Inferior parietal cortex (tissue), 1 donor: ENCODE results near the gene MAGI1.

Experiments
- DNase-seq: peaks from one replicate; pipeline ENCODE4 v3.0.0-alpha.2; 2016; ENCODE audit errors: extremely low spot score

Gene MAGI1

DNA sequence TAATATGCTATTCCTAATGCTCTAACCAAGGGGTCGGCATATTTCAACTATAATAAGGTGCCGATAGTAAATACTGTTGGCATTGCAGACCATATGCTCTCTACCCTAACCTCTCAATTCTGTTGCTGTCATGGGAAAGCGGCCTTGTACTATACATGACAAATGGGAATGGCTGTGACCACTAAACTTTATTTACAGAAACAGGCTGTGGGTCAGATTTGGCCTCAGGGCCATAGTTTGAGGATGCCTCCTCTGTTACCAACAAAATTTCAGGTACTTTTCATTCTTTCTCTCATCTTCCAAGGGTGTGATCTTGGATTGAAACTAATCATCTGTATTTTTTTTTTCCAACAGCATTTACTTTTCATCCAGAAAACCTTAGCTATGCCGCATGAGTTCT is 242.0 kb downstream of the MAGI1 start:
- DNase-seq: no peak

- no peak for DNase-seq
Measured at GRCh38 chr3:65795166-65795565, 243.6 kb downstream of the MAGI1 start.

DNA sequence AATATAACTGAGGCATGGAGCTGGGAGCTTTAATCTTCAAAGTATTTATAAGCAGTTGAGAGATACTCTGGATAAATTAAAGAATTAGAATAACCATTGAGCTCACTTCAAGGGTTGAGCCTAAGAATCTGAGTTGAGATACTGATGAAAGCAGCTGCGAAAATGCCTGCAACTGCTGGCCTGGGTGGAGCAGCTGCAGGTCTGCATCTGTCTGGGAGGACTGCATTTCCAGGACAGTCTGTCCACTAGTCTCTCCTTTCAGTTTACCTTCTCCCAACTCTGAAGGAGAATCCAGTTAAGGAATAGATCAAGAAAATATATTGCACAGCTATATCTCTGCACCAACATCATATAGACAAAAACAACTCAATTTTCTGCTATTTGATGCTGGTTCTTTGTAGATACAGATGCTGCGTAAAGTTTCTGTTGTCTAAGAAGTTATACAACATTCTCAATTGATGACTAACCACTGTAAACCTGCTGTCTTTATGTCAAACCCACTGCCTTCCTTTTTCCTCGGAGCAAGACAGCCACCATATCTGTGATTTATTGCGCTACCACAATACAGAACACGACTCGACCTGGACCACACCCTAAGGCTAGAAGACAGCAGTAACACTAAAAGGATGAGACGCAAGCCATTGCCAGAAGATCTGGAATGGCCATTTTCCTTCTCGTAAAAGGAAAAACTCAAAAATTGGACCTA is 245.1 kb downstream of the MAGI1 start:
- no peak for DNase-seq

DNA sequence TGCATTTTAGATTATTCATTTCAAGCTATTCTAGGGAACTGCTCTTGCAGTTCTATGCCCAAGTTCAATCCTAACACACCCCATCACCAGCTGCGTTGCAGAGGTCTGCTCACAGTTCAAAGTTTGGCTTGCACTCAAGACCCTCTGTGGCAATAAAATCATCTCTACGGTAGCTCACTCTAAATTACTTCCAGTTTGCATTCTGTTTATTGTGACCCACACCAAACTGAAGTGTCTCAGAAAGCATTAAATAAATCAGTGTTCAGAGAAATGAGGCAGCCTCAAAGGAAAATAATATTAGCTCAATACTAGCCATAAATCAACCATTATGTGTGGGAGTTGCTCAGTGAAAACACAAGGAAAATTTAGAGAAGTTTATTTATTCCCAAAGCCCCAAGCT is 250.3 kb downstream of the MAGI1 start:
- no peak for DNase-seq

GRCh38 chr3:65787827-65788226 is 250.9 kb downstream of the MAGI1 start:
- no peak for DNase-seq

- no peak for DNase-seq
Measured at GRCh38 chr3:65787340-65787739, 251.4 kb downstream of the MAGI1 start.

- DNase-seq: no peak
Measured at GRCh38 chr3:65786890-65787289, 251.8 kb downstream of the MAGI1 start.

DNA sequence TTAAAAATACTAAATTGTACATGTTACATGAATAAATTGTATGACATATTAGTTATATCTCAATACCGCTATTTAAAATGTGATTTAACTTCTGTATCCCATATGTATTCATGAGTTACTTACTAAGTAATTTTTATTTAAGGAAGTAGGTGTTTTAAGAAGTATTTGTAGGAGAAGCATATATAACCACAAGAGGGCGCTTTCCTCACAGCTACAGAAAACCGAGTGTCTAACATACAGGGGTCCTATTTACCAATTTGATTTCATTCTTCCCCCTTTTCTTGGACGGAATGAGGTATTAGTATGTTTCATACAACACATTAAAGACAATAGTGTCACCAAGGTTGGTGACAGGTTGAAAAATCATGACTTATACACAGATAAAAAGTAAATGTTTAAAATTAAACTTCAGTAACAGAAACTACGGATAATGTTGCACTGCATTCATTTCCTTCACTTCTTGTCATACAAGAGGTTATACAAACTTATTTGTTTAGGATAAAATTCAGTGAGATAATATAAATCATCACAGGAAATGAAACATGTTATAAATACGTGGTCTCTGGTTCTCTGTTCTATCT is 253.6 kb downstream of the MAGI1 start:
- peak; percentile 79 for DNase-seq

- no peak for DNase-seq
Measured at GRCh38 chr3:65783117-65783516, 255.6 kb downstream of the MAGI1 start.

GRCh38 chr3:65781594-65781993 is 257.1 kb downstream of the MAGI1 start:
- DNase-seq: no peak

GRCh38 chr3:65779390-65779789 is 259.3 kb downstream of the MAGI1 start:
- no peak for DNase-seq

GRCh38 chr3:65778968-65779367 is 259.8 kb downstream of the MAGI1 start:
- DNase-seq: no peak

DNA sequence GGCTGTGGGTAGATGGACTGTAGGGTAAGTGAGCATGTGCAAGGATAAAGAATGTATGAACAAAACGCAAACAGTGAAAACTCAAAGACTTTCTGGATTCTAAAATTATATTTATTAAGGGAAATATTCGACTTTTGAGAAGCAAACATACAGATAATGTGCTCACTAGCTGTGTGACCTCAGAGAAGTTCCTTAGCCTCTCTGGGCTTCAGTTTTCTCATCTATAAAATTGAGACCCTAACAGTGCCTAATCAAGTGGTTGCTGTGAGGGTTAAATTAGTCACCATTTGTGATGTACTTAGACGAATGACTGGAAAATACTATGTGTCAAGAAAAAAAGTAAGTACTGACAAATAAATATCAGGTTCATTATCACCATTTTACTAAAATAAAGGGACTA is 261.7 kb downstream of the MAGI1 start:
- no peak for DNase-seq

GRCh38 chr3:65776494-65776893 is 262.2 kb downstream of the MAGI1 start:
- DNase-seq: no peak

DNA sequence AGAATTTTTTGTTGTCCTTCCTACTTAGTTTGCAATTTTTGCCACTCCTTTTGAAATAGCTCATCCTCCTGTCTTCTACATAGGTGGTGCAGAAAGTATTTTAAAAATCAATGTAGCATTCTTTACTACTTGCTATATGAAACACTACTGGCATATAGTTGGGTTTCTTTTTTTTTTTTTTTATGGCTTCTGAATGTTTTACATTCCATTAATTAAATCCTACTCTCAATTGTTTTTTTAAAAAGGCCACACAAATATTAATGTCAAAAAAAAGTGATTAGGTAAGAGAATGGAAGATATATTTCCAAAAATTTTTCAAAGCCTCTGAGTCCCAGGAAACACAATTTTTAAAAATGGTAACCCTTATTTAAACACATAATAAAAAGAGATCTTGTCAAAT is 262.6 kb downstream of the MAGI1 start:
- no peak for DNase-seq

DNA sequence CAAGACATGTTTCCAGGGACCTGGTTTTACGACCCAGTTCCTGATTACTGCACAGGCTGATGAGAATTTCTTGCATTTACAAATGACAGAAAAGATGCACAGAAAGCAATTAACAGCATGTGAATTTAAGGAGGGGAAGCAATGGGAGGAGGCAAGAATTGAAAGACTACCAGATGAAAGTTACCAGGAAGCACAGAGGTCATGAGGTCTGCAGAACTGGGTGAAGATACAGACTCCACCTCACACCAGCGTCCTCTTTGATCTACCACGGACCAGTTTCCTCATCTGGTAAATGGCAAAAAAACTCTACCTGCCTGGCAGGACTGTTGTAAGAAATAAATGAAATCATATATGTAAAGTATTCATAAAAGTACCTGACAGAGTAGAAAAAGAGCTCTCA is 266.0 kb downstream of the MAGI1 start:
- DNase-seq: no peak

- DNase-seq: no peak
Measured at GRCh38 chr3:65767551-65767950, 271.2 kb downstream of the MAGI1 start.

DNA sequence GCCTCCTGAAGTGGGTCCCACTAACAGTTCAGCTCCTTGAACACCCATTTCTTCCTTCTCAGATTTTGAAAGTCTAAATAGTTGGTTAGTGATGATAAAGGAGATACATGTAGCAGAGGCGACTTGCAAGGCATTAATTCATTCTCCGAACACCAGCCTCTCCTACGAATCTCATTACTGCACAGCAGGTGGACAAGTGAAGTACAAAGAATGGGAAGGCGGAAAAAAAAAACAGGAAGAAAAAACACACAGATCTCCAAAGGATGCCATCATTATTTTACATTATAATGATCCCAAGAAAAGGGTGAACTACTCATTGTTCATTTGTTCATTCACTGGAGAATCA is 276.5 kb downstream of the MAGI1 start:
- DNase-seq: no peak

DNA sequence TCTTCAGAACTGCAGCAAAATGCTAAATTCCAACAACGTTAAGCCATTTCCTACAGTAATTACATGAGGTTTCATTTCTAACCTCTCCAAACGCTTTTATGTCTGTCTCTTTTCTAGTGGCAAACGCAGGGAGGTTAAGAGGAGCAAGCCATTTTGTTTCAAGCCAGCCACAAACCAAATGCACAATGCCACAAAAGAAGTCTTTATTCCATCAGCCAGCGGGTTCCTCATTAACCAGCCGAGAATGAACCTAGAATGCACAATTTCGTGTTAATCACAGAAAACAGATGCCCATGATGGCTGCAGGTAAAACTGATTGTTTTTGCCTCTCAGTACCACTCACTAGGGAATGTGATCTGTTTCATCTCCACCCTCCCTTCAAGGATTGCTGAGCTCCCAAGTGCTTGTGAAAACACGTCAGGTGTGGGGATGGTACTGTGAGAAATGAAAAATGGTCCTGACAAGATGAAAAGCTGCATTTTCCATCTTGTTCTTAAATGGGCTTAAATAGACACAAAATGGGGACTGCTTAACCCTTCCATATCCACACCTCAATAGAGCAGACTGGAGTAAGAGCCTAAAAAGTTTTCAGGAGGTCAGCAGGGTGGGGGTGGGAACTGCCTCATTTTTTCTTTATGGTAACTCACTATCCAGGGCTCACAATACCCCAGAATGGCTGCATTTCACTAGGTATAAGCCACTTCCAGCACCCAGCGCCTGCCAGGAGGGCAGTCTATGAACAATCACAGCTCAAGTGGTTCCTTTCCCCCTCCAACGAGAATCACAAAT is 277.1 kb downstream of the MAGI1 start:
- DNase-seq: peak; percentile 68

DNA sequence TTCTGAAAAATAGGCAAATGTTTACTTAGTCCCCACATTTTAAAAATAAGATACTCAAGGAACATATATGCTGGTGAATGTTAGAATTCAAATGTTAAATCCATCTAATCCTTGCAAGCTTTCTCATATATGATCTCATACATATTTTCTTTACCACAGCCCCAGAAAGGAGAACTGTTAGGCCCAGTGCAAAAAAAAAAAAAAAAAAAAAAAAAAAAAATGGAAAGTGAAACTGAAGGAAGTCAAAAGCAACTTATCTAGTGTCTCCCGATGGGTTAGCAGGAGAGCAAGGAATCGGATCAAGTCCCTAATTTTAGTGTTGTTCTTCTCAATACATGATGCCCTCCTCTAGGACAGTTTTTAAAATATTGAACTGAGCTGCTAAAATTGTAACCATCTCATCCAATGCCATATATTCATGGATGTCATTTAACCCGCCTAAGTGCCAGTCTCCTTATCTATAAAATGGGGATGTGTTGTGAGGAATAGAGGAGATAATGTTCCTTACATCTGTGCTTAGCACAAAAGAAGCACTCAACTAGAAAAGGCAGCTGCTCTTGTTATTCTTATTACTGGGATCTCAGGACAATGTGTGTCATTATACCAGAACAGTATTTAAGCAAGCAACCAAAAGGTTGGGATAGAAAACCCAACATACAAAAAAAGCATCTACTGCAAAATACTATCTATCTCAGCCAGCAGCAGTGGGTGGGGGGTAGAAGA is 279.7 kb downstream of the MAGI1 start:
- no peak for DNase-seq

- no peak for DNase-seq
Measured at GRCh38 chr3:65758438-65758837, 280.3 kb downstream of the MAGI1 start.

DNA sequence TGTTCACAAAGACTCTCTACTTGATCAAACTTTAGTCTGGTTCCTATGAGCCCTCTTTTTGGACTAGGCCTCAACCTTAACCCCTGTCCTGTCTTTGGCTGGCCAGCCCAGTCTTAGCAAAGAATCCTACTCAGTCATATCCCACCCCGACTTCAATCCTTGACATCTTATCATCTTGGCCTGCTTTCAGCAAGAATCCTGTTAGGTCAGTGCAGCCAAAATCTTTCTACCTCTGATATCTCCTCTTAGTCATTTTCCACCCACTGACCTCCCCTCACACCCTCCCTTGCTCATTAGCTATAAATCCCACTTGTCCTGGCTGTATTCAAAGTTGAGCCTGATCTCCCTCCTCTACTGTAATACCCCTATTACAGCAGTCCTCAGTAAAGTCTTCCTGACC is 286.1 kb downstream of the MAGI1 start:
- DNase-seq: no peak
